Heart left ventricle (tissue), 16 donors: ENCODE results near the gene PIP5K1A. TPM values are rescaled to one million over a fixed set of nuclear protein-coding genes. Genes with fewer than 3 reads are reported as not detected.

Source experiments
- ATAC-seq, 4 donors: fragments of 200-7000 bp; cut with Tn5 transposase; one replicate each; pipeline ENCODE4 v1.9.1; 2020 to 2022; ENCODE audit warnings: moderate library complexity in 4 of 4, mild to moderate bottlenecking in 3 of 4, moderate number of reproducible peaks in 1 of 4
- DNase-seq, 5 donors: peaks; one replicate each; pipeline ENCODE4 v3.0.0-alpha.2; 2020
- H3K27ac ChIP-seq, 12 donors: fragments of 200-600 bp; sonication (generic) in 4 of 12; one replicate each; pipeline versions ENCODE4 v1.5.0 to v1.8.0; 2016 to 2022; ENCODE audit warnings: mild to moderate bottlenecking in 2 of 12
- H3K27me3 ChIP-seq, 9 donors: fragments of 200-600 bp; sonication (generic) in 2 of 9; one replicate each; pipeline versions ENCODE4 v1.5.1 to v1.8.0; 2016 to 2022; ENCODE audit warnings: mild to moderate bottlenecking in 3 of 9
- H3K36me3 ChIP-seq, 9 donors: fragments of 200-600 bp; sonication (generic) in 2 of 9; one replicate each; pipeline versions ENCODE4 v1.5.0 to v1.8.0; 2018 to 2022; ENCODE audit warnings: mild to moderate bottlenecking in 2 of 9
- H3K4me1 ChIP-seq, 12 donors: fragments of 200-600 bp; sonication (generic) in 4 of 12; one replicate each; pipeline versions ENCODE4 v1.5.0 to v1.8.0; 2016 to 2022; ENCODE audit warnings: mild to moderate bottlenecking in 3 of 12
- H3K4me3 ChIP-seq, 12 donors: fragments of 200-600 bp; sonication (generic) in 4 of 12; one replicate each; pipeline versions ENCODE4 v1.5.0 to v1.8.0; 2017 to 2022; ENCODE audit warnings: mild to moderate bottlenecking in 9 of 12, moderate library complexity in 4 of 12
- H3K9me3 ChIP-seq, 12 donors: fragments of 200-600 bp; sonication (generic) in 4 of 12; one replicate each; pipeline versions ENCODE4 v1.5.0 to v1.8.0; 2016 to 2022; ENCODE audit warnings: mild to moderate bottlenecking in 1 of 12
- POLR2A ChIP-seq, 2 donors: fragments of 450-650 bp; IDR thresholded peaks; one replicate each; pipeline ENCODE4 v1.6.1; 2017; ENCODE audit warnings: antibody characterized with exemption in 2 of 2, mild to moderate bottlenecking in 2 of 2, moderate library complexity in 2 of 2
- WGBS, 4 donors: extraction: QIAGEN DNeasy Blood & Tissue Kit in 2 of 4; methylation state at CpG; one replicate each; pipeline versions ENCODE4 v1.1.5 to v1.1.7; 2013 to 2018; 5-methylcytosine and 5-hydroxymethylcytosine counted together
- intact Hi-C, 10 donors: fragments of 100-400 bp; cut with DNase I; formaldehyde crosslinking; loops; one replicate each; pipeline versions ENCODE4 v1.11.1 to v1.14.2; 2022
- polyA plus RNA-seq, 2 donors: library from polyadenylated mRNA; stranded (reverse); fragments of 200-250 nt; gene quantifications; one replicate each; pipeline ENCODE4 v1.2.3, GENCODE V29; 2013
- total RNA-seq, 9 donors: library from RNA; depleted of rRNA in 2 of 9; stranded (reverse); fragments of >200 nt in 2 of 9; fragmentation: NEBNext Ultra II Directional in 3 of 9; extraction: Animal tissue kit (Norgen Biotek cat#: 25700) in 3 of 9; gene quantifications; one replicate each; pipeline versions ENCODE4 v1.1.0 to v1.2.4, GENCODE V29; 2016 to 2023
- TF ChIP-seq, protein P1 (sequence below), 12 donors: fragments of 200-600 bp; sonication (generic) in 4 of 12; IDR thresholded peaks; one replicate each; pipeline versions ENCODE4 v1.5.0 to v1.8.0; 2018 to 2022; ENCODE audit warnings: antibody characterized with exemption in 12 of 12, mild to moderate bottlenecking in 5 of 12
- donor health status: ischemic (EF 13 %, LVEDD 7.1; RV severe dilation, severe dysfunction).
- donor health status: healthy with polysubstance abuse.
- donor health status: DM: no; HTN: yes; CAD: no.
- donor health status: DM: no; HTN: no; CAD: no.
- donor health status: ischemic (EF 25% LVEDD 6.9; RV normal size, moderate dysfunction).
- donor health status: ischemic (EF 25% LVEDD 5.7; RV mildly dilated, moderate dysfunction).
- donor health status: healthy.
- donor health status: DM: yes; HTN: yes; CAD: no.
- donor health status: ischemic (EF 35%, LVEDD 5.7; RV mildly dilated, moderate dysfunction).
- donor health status: nonischemic (EF 11% LVEDD 7.7; RV severe dilation, severe dysfunction).
- donor health status: DM: yes; HTN: yes; CAD: no.
- donor health status: PGD.
- donor health status: ischemic (EF 29% LVEDD 5.4; RV normal size, mild dysfunction).
- donor health status: nonischemic (EF 23%, LVEDD 6.1; RV moderate dilation, normal function).

The PIP5K1A gene
- total and polyA plus RNA-seq, 11 donors: 20.5 to 48.8 (median 36.5) TPM

DNA sequence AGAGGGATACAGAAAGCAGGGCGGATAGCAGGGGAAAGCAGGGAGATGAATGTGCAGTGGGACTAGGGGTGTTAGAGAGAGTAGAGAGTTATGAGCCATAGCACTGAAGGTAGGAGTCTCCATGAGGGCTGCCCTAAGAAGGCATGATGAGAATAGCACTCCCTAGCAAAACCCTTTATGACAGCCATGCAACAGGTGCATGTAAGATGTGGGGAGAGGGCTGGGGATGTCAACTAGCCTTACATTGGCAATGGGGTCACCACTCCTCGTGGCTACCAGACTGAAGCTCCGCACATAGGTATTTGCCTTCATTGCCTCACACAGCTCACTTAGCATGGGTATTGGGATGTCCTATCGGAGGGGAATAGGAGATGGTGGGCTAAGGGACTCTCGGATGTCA lies 27.2 kb upstream of the PIP5K1A start:
- intact Hi-C loops: no loop called here
- H3K9me3 ChIP-seq: no peaks in the 10 kb centered on the region
- 89 to 94% (median 93%) methylated on average over 5 of the region's 5 CpGs for whole genome bisulfite sequencing, 4 donors
- ATAC-seq (no peak), DNase-seq (no peak)
- H3K4me1 ChIP-seq: peaks cover 0 to 23% (median 11%) of the 10 kb centered on the region in 12 donors
- no peaks in the 10 kb centered on the region for H3K27me3 ChIP-seq
- TF ChIP-seq POLR2A (IDR thresholded peaks at IDR 0.05): no peak
- TF ChIP-seq, protein P1, sequence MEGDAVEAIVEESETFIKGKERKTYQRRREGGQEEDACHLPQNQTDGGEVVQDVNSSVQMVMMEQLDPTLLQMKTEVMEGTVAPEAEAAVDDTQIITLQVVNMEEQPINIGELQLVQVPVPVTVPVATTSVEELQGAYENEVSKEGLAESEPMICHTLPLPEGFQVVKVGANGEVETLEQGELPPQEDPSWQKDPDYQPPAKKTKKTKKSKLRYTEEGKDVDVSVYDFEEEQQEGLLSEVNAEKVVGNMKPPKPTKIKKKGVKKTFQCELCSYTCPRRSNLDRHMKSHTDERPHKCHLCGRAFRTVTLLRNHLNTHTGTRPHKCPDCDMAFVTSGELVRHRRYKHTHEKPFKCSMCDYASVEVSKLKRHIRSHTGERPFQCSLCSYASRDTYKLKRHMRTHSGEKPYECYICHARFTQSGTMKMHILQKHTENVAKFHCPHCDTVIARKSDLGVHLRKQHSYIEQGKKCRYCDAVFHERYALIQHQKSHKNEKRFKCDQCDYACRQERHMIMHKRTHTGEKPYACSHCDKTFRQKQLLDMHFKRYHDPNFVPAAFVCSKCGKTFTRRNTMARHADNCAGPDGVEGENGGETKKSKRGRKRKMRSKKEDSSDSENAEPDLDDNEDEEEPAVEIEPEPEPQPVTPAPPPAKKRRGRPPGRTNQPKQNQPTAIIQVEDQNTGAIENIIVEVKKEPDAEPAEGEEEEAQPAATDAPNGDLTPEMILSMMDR (IDR thresholded peaks at IDR 0.05): no peak
- peaks cover 0 to 89% (median 56%) of the 10 kb centered on the region in 9 donors for H3K36me3 ChIP-seq
- no peak overlapping the region for H3K4me3 ChIP-seq
- no peak overlapping the region for H3K27ac ChIP-seq

GRCh38 chr1:151175041-151175741 lies 23.2 kb upstream of the PIP5K1A start:
- ATAC-seq: peak in 3 of 4 donors; percentile 28 to 53 (median 39)
- Histone ChIP-seq H3K27ac (no peak overlapping the region), H3K36me3 (peaks cover 0 to 96% (median 71%) of the 10 kb centered on the region in 9 donors), H3K4me3 (no peak overlapping the region), H3K9me3 (no peaks in the 10 kb centered on the region), H3K27me3 (no peaks in the 10 kb centered on the region), H3K4me1 (peaks cover 0 to 11% (median 0%) of the 10 kb centered on the region in 12 donors)
- peak in 1 of 5 donors; percentile 43 for DNase-seq
- intact Hi-C loops: no loop called here
- TF ChIP-seq, protein P1 (IDR thresholded peaks at IDR 0.05): no peak
- no peak for TF ChIP-seq POLR2A (IDR thresholded peaks at IDR 0.05)
- WGBS, 4 donors: 54 to 63% (median 59%) methylated on average over 6 of the region's 6 CpGs

DNA sequence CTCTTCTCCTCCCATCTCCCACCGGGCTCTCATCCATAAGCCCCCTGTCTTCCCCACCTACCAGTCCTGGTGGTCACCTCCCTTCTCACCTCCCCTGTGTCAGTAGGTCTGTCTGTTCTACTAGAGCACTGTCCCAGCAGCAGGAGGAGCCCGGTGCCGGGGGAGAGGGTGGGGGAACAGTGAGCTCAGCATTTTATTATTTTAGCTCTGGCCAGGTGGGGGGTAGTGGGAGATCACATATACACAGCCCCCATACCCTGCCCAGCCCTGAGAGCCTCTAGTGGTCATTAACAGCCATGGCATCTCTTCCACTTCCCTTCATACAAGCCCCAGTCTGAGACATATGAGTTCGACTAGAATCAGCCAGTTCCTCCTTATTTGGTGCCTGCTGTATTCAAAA lies 22.5 kb upstream of the PIP5K1A start, which contains the start of gene TMOD4:
TSS of gene TMOD4 (minus strand) at position 119 of the 400 bp plus-strand sequence. CDS start 1,106 bp downstream, outside the sequence.
- peaks cover 0 to 11% (median 0%) of the 10 kb centered on the region in 12 donors for H3K4me1 ChIP-seq
- no peaks in the 10 kb centered on the region for H3K27me3 ChIP-seq
- ATAC-seq (peak in 3 of 4 donors; percentile 56 to 66 (median 61)), DNase-seq (no peak)
- H3K36me3 ChIP-seq: peaks cover 0 to 96% (median 71%) of the 10 kb centered on the region in 9 donors
- no peak within 1 kb of the TSS for H3K27ac ChIP-seq
- TF ChIP-seq POLR2A (IDR thresholded peaks at IDR 0.05): no peak
- TF ChIP-seq, protein P1 (IDR thresholded peaks at IDR 0.05): peak in 11 of 12 donors; percentile 7 to 50 (median 31)
- intact Hi-C loops: no loop called here
- H3K4me3 ChIP-seq: no peak within 1 kb of the TSS
- H3K9me3 ChIP-seq: no peaks in the 10 kb centered on the region
- 54 to 65% (median 61%) methylated on average over 4 of the region's 4 CpGs for WGBS, 4 donors

GRCh38 chr1:151176514-151177045 lies 21.8 kb upstream of the PIP5K1A start:
- ATAC-seq (no peak), DNase-seq (no peak)
- no peak for TF ChIP-seq POLR2A (IDR thresholded peaks at IDR 0.05)
- TF ChIP-seq, protein P1 (IDR thresholded peaks at IDR 0.05): no peak
- WGBS, 4 donors: 92 to 96% (median 94%) methylated on average over 17 of the region's 17 CpGs
- H3K4me1 ChIP-seq: peaks cover 0 to 11% (median 0%) of the 10 kb centered on the region in 12 donors
- no peak overlapping the region for H3K4me3 ChIP-seq
- intact Hi-C loops: no loop called here
- H3K27ac ChIP-seq: no peak overlapping the region
- no peaks in the 10 kb centered on the region for H3K9me3 ChIP-seq
- peaks cover 0 to 96% (median 75%) of the 10 kb centered on the region in 9 donors for H3K36me3 ChIP-seq
- no peaks in the 10 kb centered on the region for H3K27me3 ChIP-seq
